Activated CD4-positive, alpha-beta T cell treated with anti-CD3 and anti-CD28 coated beads, Interleukin-2, amount 10 ng/mL, durations not matched to agents 7 days and 5 days (primary cell): ENCODE results near the gene KCNIP4. TPM values are rescaled to one million over a fixed set of nuclear protein-coding genes. Genes with fewer than 3 reads are reported as not detected.

Source experiments
- CTCF ChIA-PET: fragments of 350-600 bp; sonication (Branson Sonifier 250); formaldehyde crosslinking; loops from one replicate; lab custom pipeline; 2021; ENCODE audit warnings: antibody characterized with exemption; lab: Charles Lee
- POLR2A ChIA-PET: fragments of 350-600 bp; sonication (Branson Sonifier 250); formaldehyde crosslinking; loops from one replicate; lab custom pipeline; 2021; ENCODE audit warnings: antibody characterized with exemption; lab: Charles Lee
- DNase-seq: peaks from one replicate; pipeline ENCODE4 v3.0.0-alpha.2; 2020
- H3K27ac Mint-ChIP-seq: one replicate; pipeline ENCODE4 v1.8.0; 2021; ENCODE audit warnings: mild to moderate bottlenecking, moderate library complexity, mixed read lengths
- H3K27me3 Mint-ChIP-seq: one replicate; pipeline ENCODE4 v1.8.0; 2021; ENCODE audit warnings: mixed read lengths
- H3K36me3 Mint-ChIP-seq: one replicate; pipeline ENCODE4 v1.8.0; 2021; ENCODE audit warnings: low read depth, mixed read lengths
- H3K4me1 Mint-ChIP-seq: one replicate; pipeline ENCODE4 v1.8.0; 2021; ENCODE audit warnings: mixed read lengths
- H3K4me3 Mint-ChIP-seq: one replicate; pipeline ENCODE4 v1.8.0; 2021; ENCODE audit warnings: mild to moderate bottlenecking, moderate library complexity, mixed read lengths
- H3K9me3 Mint-ChIP-seq: one replicate; pipeline ENCODE4 v1.8.0; 2021; ENCODE audit warnings: mixed read lengths
- total RNA-seq, 2 experiments: library from RNA; stranded (reverse); gene quantifications; one replicate each; pipeline ENCODE4 v1.2.3, GENCODE V29; 2021

Gene KCNIP4
- total RNA-seq, 2 experiments from 2014 or later, result not detected

DNA sequence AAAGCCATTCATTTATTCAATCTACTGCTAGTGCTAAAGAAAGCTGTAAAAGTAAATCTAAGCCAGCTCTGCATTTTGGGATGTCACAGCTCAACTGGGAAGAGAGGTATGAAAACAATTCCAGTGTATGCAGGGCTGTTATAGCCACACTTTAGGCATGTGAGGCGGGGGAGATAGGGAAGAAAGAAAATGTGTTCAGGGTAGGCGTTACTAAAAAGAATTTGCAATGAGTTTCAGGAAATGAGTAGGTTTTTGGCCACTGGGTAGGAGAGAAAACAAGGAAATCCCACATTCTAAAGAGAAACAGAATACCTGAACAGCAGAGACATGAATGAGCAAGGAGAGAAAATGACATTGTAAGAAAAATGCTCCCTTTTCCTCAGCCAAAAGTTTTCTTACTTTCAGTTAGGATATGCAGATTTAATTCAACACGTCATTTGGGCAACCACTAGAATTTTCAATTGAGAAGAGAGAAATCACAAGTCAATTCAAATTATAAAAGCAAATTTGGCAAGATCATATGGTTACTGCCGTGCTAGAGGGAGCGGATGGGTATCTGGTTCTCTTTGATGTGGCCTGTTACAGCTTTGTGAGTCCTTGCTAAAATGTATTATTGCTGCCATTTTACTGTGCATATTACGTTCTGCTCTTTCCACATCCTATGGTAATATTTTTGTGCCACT lies 226.3 kb downstream of the KCNIP4 start:
- Mint-ChIP-seq H3K9me3 (no peaks in the 10 kb centered on the region), H3K36me3 (no peaks in the 10 kb centered on the region), H3K27me3 (no peaks in the 10 kb centered on the region), H3K4me1 (no peaks in the 10 kb centered on the region), H3K4me3 (no peak overlapping the region), H3K27ac (no peak overlapping the region)
- DNase-seq, result no peak
- ChIA-PET CTCF (no interaction called here), POLR2A (no interaction called here)

DNA sequence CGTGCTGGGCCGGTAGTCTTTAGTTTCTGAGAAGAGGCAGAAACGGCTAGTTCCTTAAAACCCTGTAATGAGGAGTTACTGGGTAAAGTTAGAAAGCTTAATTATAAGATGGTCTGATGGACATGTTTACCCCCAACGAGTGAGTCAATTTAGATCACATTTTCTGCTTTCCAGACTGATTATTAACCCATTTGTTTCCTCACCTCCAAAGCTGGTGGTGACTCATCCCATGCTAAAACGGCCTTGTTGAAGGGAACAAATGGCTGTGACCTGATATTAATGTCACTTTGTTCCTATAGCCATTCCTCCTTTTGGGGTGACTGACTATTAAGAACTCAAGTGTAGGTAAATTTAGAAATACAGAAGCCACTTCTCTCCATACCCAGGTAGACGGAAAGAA lies 232.0 kb downstream of the KCNIP4 start:
- no peak overlapping the region for H3K4me3 Mint-ChIP-seq
- H3K9me3 Mint-ChIP-seq, result peaks cover 2% of the 10 kb centered on the region
- CTCF ChIA-PET, result no interaction called here

DNA sequence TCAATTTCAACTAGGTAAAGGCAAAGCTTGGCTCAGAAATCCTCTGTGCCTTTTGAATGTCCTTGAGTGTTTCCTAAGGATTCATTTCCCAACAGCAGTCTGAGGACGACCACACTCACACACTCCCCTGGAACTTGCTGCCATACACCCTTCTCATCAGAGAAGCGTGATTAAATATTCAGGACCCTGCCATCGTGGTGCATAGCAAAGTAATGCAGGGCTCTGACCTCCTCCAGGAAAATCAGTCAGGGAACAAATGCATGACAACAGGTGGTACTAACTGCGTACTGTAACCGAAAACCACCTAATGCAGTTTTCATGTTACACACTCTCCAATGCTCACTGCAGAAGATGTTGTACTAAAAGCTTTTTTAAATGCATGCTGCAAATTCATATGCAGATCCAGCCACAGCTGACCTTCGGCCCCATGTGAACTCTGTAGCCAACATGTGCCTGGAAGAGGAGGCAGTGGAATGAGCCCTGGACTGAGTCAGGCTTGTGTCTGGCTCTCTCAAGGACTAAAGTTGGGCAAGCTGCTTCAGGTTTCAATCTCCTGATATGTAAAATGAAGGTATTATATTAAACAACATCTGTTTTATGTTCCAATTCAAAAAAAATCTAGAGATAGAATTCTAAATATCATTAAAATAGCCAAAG lies 238.3 kb downstream of the KCNIP4 start:
- no peak overlapping the region for H3K27ac Mint-ChIP-seq
- no peaks in the 10 kb centered on the region for H3K4me1 Mint-ChIP-seq
- no peaks in the 10 kb centered on the region for H3K27me3 Mint-ChIP-seq
- POLR2A ChIA-PET, result no interaction called here
- CTCF ChIA-PET, result no interaction called here
- H3K4me3 Mint-ChIP-seq, result no peak overlapping the region
- H3K9me3 Mint-ChIP-seq, result peaks cover 2% of the 10 kb centered on the region
- no peaks in the 10 kb centered on the region for H3K36me3 Mint-ChIP-seq
- DNase-seq, result no peak

More for the DNA sequence above, 232.0 kb downstream of the KCNIP4 start:
- Mint-ChIP-seq H3K27me3 (no peaks in the 10 kb centered on the region), H3K4me1 (no peaks in the 10 kb centered on the region), H3K36me3 (no peaks in the 10 kb centered on the region), H3K27ac (no peak overlapping the region)
- no peak for DNase-seq
- POLR2A ChIA-PET, result no interaction called here

DNA sequence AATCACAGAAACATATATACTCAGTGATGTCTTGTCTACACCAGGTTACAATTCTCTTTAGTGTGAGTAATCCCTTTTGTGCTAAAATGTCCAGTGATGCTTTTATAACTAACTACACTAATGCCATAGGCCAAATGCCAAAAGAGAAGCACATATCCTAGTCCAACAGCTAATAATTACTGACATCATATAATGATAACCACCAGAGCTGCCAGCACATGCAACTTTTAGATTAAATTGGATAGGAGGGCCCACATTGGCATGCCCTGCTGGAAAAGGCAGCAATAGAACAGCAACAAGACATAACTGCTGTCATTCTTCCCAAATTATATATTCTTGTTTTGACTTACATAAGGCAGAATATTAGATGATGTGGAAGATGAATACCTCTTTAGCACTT lies 238.8 kb downstream of the KCNIP4 start:
- DNase-seq, result no peak
- Mint-ChIP-seq H3K36me3 (no peaks in the 10 kb centered on the region), H3K27ac (no peak overlapping the region), H3K9me3 (peaks cover 2% of the 10 kb centered on the region), H3K4me1 (no peaks in the 10 kb centered on the region), H3K4me3 (no peak overlapping the region), H3K27me3 (no peaks in the 10 kb centered on the region)
- ChIA-PET POLR2A (no interaction called here), CTCF (no interaction called here)

DNA sequence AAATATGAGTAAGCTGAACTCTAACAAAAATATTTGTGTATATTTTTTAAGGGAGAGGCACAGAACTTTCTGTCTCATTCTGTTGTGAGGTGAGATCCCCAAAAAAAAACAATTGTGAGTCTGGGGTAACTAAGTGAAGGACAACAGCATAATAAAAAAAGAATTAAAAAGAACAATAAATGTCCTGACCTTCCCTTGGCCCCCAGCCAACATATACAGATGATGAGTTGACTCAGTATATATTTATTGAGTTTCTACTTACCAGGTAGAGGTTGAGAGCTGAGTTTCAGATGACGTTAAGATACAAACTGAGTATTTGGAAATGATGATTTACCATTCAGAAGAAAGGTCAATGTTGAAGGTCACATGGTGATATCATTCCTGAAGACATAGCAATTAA lies 239.5 kb downstream of the KCNIP4 start:
- Mint-ChIP-seq H3K36me3 (no peaks in the 10 kb centered on the region), H3K4me3 (no peak overlapping the region), H3K27ac (no peak overlapping the region), H3K9me3 (no peaks in the 10 kb centered on the region), H3K27me3 (no peaks in the 10 kb centered on the region), H3K4me1 (no peaks in the 10 kb centered on the region)
- POLR2A ChIA-PET, result no interaction called here
- CTCF ChIA-PET, result no interaction called here
- no peak for DNase-seq

DNA sequence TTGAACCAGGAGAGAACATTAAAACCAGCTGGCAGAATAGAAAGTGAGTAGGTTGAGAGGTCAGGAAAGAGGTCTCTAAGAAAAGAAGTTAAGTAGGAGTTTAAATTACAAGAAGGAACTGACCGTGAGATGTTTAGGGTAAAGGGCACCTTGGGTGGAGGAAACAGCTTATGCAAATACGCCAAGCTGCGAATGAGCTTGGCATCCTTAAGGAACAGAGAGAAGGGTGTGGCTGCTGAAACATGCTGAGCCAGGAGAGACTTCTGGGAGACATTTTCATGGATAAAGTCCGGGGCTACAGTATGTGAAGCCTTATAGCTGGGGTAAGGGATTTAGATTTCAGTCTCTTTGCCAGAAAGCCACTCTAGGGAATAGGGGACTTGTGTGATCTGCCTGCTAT lies 249.1 kb downstream of the KCNIP4 start:
- H3K4me1 Mint-ChIP-seq, result no peaks in the 10 kb centered on the region
- ChIA-PET CTCF (no interaction called here), POLR2A (no interaction called here)
- no peaks in the 10 kb centered on the region for H3K9me3 Mint-ChIP-seq
- no peak overlapping the region for H3K27ac Mint-ChIP-seq
- no peak overlapping the region for H3K4me3 Mint-ChIP-seq
- H3K36me3 Mint-ChIP-seq, result no peaks in the 10 kb centered on the region
- DNase-seq, result no peak
- no peaks in the 10 kb centered on the region for H3K27me3 Mint-ChIP-seq

DNA sequence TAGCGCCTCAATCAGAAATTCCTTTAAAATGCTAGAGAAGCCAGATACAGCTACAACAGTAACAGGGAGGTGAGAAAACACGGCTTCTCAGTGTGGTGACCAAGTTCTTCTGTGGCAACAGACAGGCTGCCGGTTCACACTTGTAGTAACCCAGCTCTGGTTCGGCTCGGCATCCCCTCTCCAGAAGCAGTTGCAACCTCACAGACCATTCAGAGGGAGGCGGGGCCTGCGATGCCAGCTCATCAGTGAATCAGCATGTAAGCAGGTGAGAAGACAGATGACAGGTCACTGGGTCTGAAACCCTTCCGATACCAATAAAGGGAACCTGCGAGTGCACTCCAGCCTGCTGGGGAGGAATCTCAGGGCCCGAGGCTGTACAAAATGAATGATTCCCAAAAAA lies 251.0 kb downstream of the KCNIP4 start:
- Mint-ChIP-seq H3K4me1 (no peaks in the 10 kb centered on the region), H3K4me3 (no peak overlapping the region), H3K36me3 (no peaks in the 10 kb centered on the region), H3K27me3 (no peaks in the 10 kb centered on the region), H3K9me3 (no peaks in the 10 kb centered on the region), H3K27ac (no peak overlapping the region)
- ChIA-PET POLR2A (no interaction called here), CTCF (no interaction called here)
- no peak for DNase-seq

DNA sequence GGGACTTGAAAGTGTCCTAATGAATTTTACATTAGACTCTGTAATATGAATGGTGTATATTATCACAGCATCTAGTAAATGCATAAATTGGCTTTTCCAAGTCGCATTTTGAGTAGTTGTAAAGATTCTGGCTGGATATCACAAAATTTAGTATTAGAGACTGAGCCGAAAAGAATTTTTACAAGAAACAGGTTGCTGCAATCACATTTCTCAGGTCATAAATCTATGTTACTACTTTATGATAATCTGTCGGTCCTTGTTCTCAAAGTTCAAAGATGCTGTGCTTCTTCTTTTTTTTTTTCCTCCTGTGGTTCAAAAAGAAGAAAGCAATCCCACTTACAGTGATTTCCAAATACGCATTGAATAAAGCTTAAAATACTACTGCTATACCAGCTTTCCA lies 253.4 kb downstream of the KCNIP4 start:
- peaks cover 3% of the 10 kb centered on the region for H3K9me3 Mint-ChIP-seq
- ChIA-PET CTCF (no interaction called here), POLR2A (no interaction called here)
- no peaks in the 10 kb centered on the region for H3K27me3 Mint-ChIP-seq
- no peaks in the 10 kb centered on the region for H3K4me1 Mint-ChIP-seq
- no peak overlapping the region for H3K4me3 Mint-ChIP-seq
- no peak for DNase-seq
- H3K36me3 Mint-ChIP-seq, result no peaks in the 10 kb centered on the region
- H3K27ac Mint-ChIP-seq, result no peak overlapping the region

DNA sequence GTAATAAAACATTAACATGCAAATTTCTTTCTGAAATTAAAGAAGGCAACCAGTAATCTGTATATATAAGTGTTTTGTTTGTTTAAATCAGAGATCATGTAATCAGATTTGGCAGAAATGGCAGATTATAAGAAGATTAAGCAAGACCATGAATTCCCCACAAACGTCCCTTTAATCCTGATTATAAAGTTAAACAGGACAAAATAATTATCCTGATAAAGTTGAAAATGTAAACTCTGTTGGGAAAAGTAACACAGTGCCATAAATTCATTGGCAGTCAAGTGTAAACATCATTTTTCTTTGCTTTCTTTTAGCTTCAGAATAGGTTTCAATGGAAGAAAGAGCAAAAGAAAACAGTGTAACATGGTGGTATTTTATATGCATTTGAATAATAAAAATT lies 256.3 kb downstream of the KCNIP4 start:
- DNase-seq, result no peak
- Mint-ChIP-seq H3K4me3 (no peak overlapping the region), H3K36me3 (no peaks in the 10 kb centered on the region), H3K27ac (no peak overlapping the region), H3K4me1 (no peaks in the 10 kb centered on the region), H3K9me3 (peaks cover 5% of the 10 kb centered on the region), H3K27me3 (no peaks in the 10 kb centered on the region)
- POLR2A ChIA-PET, result no interaction called here
- CTCF ChIA-PET, result interaction anchor here (1.4 kb wide), 1 partner anchor 9 kb away, joined by 3 read pairs; no protein-coding TSS in a partner anchor

DNA sequence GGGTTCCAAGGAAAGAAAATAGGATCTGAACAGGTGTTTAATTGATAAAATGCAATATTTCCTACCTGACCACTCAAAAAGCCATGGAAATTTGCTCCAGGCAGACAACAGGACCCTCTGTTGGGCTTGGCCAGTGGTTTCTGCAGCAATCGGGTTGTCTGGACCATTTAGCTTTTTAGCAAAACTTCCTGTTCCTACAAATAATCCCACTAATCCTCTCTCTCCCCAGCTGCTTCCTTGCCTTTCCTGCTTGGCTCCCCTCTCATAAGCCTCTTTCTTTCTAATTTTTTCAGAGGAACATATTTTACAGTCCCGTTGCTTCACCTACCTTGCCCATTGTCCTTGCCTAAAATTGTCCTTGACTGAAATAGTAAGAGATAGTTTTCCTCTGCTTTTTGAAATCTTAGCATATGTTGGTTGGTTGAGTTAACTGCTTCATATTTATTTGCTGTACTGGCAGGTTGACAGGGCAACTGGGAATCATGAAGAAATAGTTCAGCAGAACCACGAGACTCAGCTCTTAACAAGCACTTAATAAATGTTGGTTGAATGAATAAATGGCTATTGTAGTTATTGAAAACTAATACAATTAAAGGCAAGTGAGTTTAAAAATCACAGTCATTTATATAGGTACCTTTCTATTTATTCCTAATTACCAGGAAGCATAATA lies 259.8 kb downstream of the KCNIP4 start:
- POLR2A ChIA-PET, result no interaction called here

DNA sequence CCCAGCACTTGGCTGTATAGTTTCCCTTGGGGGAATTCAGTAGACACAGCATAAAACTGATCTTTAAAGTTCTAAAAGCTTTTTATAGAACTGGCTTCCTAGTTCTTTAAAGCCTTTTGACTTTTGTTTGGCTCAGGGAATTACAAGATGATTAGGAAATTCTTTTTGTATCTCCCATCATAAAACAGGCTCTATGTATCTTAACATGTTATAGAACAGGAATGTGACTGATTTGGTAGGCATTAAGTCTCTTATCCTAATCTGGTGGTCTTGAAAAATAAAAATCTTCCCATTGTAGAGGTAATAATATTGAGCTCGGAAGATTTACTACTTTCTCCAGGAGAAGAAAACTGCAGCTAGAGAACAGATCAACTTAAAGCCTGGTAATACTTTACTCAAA lies 262.7 kb downstream of the KCNIP4 start:
- Mint-ChIP-seq H3K4me3 (no peak overlapping the region), H3K27ac (no peak overlapping the region), H3K4me1 (no peaks in the 10 kb centered on the region), H3K9me3 (peaks cover 5% of the 10 kb centered on the region), H3K27me3 (no peaks in the 10 kb centered on the region), H3K36me3 (no peaks in the 10 kb centered on the region)
- CTCF ChIA-PET, result no interaction called here
- no peak for DNase-seq
- POLR2A ChIA-PET, result no interaction called here

More for the DNA sequence above, 259.8 kb downstream of the KCNIP4 start:
- Mint-ChIP-seq H3K27me3 (no peaks in the 10 kb centered on the region), H3K36me3 (no peaks in the 10 kb centered on the region), H3K4me1 (no peaks in the 10 kb centered on the region), H3K4me3 (no peak overlapping the region), H3K9me3 (peaks cover 5% of the 10 kb centered on the region), H3K27ac (no peak overlapping the region)
- CTCF ChIA-PET, result no interaction called here
- no peak for DNase-seq

DNA sequence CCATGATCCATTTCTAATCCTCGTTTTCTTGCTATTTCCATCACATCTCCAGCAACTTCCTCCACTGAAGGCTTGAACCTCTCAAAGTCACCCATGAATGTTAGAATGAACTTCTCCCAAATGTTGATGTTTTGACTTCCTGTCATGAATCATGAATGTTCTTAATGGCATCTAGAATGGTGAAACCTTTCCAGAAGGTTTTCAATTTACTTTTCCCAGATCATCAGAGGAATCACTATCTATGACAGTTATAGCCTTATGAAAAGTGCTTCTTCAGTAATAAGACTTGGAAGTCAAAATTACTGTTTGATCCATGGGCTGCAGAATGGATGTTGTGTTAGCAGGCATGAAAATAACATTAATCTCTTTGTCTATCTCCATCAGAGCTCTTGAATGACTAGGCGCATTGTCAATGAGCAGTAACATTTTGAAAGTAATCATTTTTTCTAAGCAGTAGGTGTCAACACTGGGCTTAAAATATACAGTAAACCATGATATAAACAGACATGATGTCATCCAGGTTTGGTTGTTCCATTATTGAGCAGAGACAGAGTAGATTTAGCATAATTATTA lies 268.2 kb downstream of the KCNIP4 start:
- H3K9me3 Mint-ChIP-seq, result no peaks in the 10 kb centered on the region
- H3K27me3 Mint-ChIP-seq, result no peaks in the 10 kb centered on the region
- no peak overlapping the region for H3K4me3 Mint-ChIP-seq
- H3K27ac Mint-ChIP-seq, result no peak overlapping the region
- CTCF ChIA-PET, result no interaction called here
- no peaks in the 10 kb centered on the region for H3K36me3 Mint-ChIP-seq
- POLR2A ChIA-PET, result no interaction called here
- H3K4me1 Mint-ChIP-seq, result no peaks in the 10 kb centered on the region
- no peak for DNase-seq

DNA sequence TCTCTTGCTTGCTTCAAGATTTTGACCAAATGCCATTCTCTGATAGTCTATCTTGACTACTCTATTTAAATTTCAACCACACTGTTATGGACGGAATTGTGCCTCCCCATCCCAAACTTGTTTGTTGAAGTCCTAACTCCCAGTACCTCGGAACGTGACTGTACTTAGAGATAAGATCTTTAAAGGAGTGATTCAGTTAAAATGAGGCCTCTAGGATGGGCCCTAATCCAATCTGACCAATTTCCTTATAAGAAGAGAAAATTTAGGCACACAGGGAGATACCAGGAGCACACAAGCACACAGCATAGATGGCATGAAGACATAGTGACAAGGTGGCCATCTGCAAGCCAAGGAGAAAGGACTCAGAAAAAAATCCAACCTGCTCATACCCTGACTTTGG lies 269.9 kb downstream of the KCNIP4 start:
- ChIA-PET CTCF (no interaction called here), POLR2A (no interaction called here)
- H3K4me1 Mint-ChIP-seq, result no peaks in the 10 kb centered on the region
- DNase-seq, result no peak
- no peak overlapping the region for H3K27ac Mint-ChIP-seq
- no peaks in the 10 kb centered on the region for H3K9me3 Mint-ChIP-seq
- H3K27me3 Mint-ChIP-seq, result no peaks in the 10 kb centered on the region
- H3K36me3 Mint-ChIP-seq, result no peaks in the 10 kb centered on the region
- no peak overlapping the region for H3K4me3 Mint-ChIP-seq
